CD4-positive, alpha-beta T cell treated with Interleukin-4 for 1 hour (primary cell): ENCODE data around the gene RASA1.

ENCODE experiments used
- DNase-seq, 2 donors: peaks; one replicate each; pipeline ENCODE4 v3.0.0-alpha.2; 2020 to 2022

The RASA1 gene

GRCh38 chr5:87408204-87408603 lies 140.5 kb downstream of the RASA1 start:
- peak in 1 of 2 donors; percentile 64 for DNase-seq

- DNase-seq = peak in 1 of 2 donors; percentile 48
These were observed 143.2 kb downstream of the RASA1 start for GRCh38 chr5:87410931-87411330.

GRCh38 chr5:87411586-87411972 lies 143.9 kb downstream of the RASA1 start:
- DNase-seq = peak in 1 of 2 donors; percentile 70

GRCh38 chr5:87411973-87412629 lies 144.4 kb downstream of the RASA1 start:
- peak; percentile 41 to 59 for DNase-seq

- peak; percentile 98 for DNase-seq
These were observed 145.1 kb downstream of the RASA1 start, which contains the start of gene CCNH for GRCh38 chr5:87412630-87413342. Gene CCNH (minus strand): TSS chr5:87412930. CDS start chr5:87412794, 136 bp downstream.

GRCh38 chr5:87413343-87413645 lies 145.6 kb downstream of the RASA1 start:
- DNase-seq = no peak

- no peak for DNase-seq
These were observed 150.8 kb downstream of the RASA1 start for GRCh38 chr5:87418506-87418905.

- DNase-seq = no peak
These were observed 153.6 kb downstream of the RASA1 start for GRCh38 chr5:87421307-87421706.

- DNase-seq = no peak
These were observed 156.1 kb downstream of the RASA1 start for GRCh38 chr5:87423755-87424154.

GRCh38 chr5:87430863-87431457 lies 163.3 kb downstream of the RASA1 start:
- DNase-seq = no peak

- DNase-seq = no peak
These were observed 164.8 kb downstream of the RASA1 start for GRCh38 chr5:87432460-87432859.

- DNase-seq = no peak
These were observed 166.3 kb downstream of the RASA1 start for GRCh38 chr5:87433945-87434344.

GRCh38 chr5:87434461-87434860 lies 166.8 kb downstream of the RASA1 start:
- no peak for DNase-seq

GRCh38 chr5:87435144-87435694 lies 167.5 kb downstream of the RASA1 start:
- DNase-seq = no peak

GRCh38 chr5:87437724-87438123 lies 170.0 kb downstream of the RASA1 start:
- no peak for DNase-seq

- DNase-seq = no peak
These were observed 170.5 kb downstream of the RASA1 start for GRCh38 chr5:87438231-87438630.
